ENCODE measurements around the gene BGLAP. TPM values are rescaled to one million over a fixed set of nuclear protein-coding genes. Genes with fewer than 3 reads are reported as not detected.

Gene BGLAP
- total and polyA plus RNA-seq, 2 of the 13 experiments (the other 11 are each of a cell fraction or from before 2014, with no cell fraction given): 0.62 to 1.6 TPM

GRCh38 chr1:156291226-156292061 lies 49.5 kb downstream of the BGLAP start (continued):
- peak; percentile 59 for TF ChIP-seq ZNF407 (CRISPR knock-in tag; IDR thresholded peaks at IDR 0.05; ENCODE audit: not compliant biosample characterization)
- no peak for TF ChIP-seq ZNF550 (CRISPR knock-in tag; IDR thresholded peaks at IDR 0.05; ENCODE audit: borderline replicate concordance)
- TF ChIP-seq GATAD2A (CRISPR knock-in tag; IDR thresholded peaks at IDR 0.05): peak; percentile 85
- TF ChIP-seq MAFF (IDR thresholded peaks at IDR 0.05; ENCODE audit: low read depth, low read length): no peak
- peak; percentile 62 for TF ChIP-seq ZBTB20 (CRISPR knock-in tag; IDR thresholded peaks at IDR 0.05; ENCODE audit: borderline replicate concordance, low read depth)
- TF ChIP-seq SALL2 (CRISPR knock-in tag; IDR thresholded peaks at IDR 0.05): no peak
- no peak for TF ChIP-seq CERS6 (CRISPR knock-in tag; IDR thresholded peaks at IDR 0.05)
- TF ChIP-seq ZNF747 (CRISPR knock-in tag; IDR thresholded peaks at IDR 0.05; ENCODE audit: borderline replicate concordance): no peak
- 0 out of 2 replicates have a peak, but pooled peaks have one; percentile 30 for TF ChIP-seq ZNF160 (CRISPR knock-in tag; IDR thresholded peaks at IDR 0.05)
- no peak for TF ChIP-seq IKZF1 (IDR thresholded peaks at IDR 0.05)
- TF ChIP-seq HNF1A (IDR thresholded peaks at IDR 0.05; ENCODE audit: low read depth): no peak
- TF ChIP-seq HNF1A (CRISPR knock-in tag; IDR thresholded peaks at IDR 0.05; ENCODE audit: borderline replicate concordance): no peak; the same call in 1 of the 2 replicates
- TF ChIP-seq ZNF674 (CRISPR knock-in tag; IDR thresholded peaks at IDR 0.05; ENCODE audit: low read depth): no peak
- peak; percentile 59; the same call in 1 of the 2 replicates for TF ChIP-seq ZMYM3 (CRISPR knock-in tag; IDR thresholded peaks at IDR 0.05)
- no peak for TF ChIP-seq ZNF20 (CRISPR knock-in tag; IDR thresholded peaks at IDR 0.05)
- TF ChIP-seq RAD51 (IDR thresholded peaks at IDR 0.05; ENCODE audit: borderline replicate concordance): no peak

Measured in HepG2 (cell line).